ENCODE data around the gene RNF166.

RNF166 gene

DNA sequence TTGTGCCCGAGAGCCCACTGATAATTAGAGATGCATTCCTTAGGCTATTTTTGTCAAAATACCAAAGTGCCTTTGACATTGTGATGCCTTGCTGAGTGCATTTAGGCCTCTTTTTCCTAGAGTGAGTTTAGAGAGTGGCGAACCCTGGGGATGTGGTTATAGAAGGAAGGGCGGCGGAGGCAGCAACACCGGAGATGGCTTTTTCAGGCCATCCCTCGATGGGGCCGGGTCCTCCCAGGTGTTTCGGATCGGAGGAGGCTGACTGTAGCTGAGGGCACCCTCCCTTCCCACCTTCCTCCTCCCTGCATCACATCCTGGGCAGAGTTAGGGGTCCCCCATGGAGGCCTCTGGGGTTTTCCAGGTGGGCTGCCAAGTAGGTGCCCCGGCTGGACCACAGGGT is 13.3 kb downstream of the RNF166 start:
- no peak for DNase-seq (ENCODE audit: low read depth)

DNA sequence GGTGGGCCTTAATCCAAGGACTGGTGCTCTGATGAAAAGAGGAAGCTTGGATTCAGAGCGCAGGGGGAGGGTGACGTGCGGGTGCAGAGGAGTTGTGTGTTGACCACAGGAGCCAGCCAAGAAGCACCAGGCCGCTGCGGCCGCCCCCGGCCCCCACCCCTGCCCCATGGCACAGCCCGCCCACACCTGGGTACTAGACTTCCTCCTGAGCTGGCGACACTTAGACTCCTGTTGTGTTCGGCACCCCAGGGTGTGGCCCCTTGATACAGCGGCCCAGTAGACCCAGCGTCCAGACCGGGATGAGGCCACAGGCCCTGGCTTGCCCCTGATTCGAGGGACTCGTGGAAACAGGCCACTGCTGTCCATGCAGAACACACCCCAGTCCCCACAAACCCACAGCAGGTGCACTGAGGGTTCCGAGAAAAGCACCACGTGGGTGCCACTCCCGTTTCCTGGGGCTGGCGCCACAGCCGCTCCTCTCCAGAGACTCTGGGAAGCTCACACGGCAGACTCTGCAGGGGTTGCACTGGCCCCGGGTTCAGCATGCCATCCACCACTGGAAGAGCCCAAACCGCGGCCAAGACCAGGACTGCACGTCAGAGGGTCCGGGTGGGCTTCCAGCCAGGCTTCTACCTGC is 14.2 kb downstream of the RNF166 start:
- no peak for DNase-seq (ENCODE audit: low read depth)

DNA sequence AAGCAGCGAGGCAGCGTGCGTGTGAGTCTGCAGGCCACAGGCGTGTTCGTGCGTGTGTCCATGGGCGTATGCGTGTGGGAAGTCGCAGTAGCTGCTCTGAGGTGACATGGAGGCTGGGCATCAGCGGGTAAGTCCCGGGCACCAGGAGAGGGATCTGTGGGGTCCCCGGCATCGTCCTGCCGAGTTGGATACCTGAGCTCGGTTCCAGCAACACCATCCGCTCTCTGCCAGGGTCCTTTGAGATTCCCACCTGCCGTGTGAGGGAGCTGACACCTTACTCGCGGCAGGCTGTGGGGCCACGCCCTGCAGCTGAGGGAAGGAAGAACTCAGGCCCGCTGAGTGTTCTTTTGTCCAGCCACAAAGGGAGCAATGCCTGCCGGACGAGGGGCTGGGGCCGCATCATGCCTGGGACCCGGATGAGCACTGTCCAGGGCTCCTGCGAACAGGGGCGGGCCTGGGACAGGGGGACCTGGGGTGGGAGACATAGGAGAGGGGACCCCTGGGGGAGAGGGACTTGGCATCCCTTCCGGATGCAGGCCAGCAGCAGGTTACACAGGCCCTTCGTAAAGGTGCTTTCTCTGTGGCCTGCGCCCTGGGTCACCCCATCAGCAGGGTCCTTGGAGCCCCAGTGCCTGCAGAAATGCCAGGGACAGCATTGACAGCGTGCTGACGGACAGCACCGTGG is 14.9 kb downstream of the RNF166 start:
- no peak for DNase-seq (ENCODE audit: low read depth)

DNA sequence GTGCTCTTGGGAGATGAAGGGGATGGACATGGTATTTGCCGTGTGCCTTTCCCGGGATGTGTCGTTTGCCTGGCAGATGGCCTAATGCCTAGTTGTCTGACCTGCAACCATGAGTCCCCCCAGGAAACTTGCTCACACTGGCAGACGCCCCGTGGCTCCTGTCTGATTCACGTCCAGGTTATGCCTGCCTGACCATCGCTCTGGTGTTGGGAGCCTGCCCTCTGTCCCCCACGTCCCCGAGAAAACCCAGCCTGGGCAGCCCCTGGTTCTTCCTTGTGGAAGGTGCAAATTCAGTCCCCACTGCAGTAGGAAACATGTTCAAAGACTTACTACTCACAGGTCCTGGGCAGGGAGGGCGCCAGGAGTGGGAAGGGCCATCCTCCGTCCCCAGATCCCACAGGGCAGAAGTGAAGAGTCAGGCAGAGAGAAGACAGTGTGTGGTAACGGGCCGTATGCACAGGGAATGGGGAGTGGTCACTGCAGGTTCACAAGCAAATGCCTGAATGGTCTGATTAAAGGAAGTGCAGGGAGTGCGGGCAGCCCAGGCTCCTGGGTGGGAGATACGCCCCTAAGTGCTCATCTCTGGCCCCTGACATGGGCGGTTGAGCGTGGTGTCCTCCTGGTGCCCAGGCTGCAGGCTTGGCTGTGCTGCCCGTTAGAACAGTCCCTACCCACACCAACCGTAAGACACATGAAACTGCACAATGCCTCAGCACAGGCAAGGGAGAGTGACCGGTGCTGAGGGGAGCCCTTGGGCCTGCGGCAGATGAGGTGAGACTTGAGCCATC is 15.7 kb downstream of the RNF166 start:
- no peak for DNase-seq (ENCODE audit: low read depth)

DNA sequence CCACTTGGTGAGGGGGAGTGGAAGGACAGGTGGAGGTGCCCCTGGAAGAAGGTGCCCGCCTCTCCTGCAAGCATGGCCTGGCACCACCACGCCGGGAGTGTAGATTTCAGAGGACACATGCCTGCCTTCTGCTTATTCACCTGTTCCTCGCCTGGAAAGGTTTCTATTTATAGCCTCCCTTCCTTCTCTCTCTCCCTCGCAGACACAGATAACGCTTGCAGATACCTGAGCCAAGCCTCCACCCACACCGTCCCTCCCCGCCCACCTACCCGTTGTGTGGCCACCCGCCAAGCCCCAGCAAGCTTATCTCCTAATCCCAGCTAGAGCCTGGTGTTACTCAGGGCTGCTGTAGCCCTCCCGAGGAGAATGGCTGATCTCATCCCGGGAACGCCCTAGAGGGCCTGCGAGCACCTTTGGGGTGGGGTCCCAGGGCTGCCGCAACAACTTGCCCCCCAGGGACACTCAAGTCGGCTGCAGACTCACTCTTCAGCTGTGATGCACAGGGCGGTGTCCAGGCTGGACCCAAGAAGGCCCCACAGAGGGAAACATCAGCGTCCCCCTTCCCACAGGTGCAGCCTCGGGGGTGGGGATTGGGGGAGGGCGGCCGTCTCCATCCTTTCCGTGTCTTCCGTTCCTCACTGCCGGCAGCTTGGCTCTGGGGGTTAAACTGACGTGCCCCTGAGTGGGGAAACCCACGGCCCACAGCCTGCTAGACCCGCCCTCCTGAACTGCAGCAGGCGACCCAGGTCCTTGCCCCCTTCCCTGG is 18.0 kb downstream of the RNF166 start:
- DNase-seq (ENCODE audit: low read depth): no peak

DNA sequence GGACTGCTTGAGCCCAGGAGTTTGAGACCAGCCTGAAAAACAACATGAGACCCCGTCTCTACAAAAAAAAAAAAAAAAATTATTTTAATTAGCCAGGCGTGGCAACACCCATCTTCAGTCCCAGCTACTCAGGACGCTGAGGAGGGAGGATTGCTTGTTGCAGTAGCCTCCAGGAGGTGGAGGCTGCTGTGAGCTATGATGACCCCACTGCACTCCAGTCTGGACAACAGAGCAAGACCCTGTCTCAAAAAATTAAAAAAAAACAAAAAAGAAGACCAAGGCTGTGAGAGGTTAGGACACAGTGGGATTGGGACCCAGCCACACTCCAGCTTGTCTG is 18.6 kb downstream of the RNF166 start:
- no peak for DNase-seq (ENCODE audit: low read depth)

DNA sequence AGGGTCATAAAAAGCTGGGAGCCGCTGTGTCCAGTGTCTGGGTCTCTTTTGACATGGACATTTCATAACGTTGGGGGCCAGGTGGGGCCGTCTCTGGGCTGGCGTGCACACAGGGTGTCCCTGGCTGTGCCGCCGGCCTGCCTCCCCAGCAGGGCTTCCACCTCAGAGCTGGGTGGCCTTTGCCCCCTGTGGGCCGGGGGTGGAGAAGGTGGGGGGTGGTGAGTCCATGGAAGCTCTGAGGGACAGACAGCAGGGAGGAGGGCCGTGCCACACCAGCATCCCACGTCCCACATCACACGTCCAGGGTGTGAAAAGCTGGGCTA is 19.0 kb downstream of the RNF166 start:
- no peak for DNase-seq (ENCODE audit: low read depth)

DNA sequence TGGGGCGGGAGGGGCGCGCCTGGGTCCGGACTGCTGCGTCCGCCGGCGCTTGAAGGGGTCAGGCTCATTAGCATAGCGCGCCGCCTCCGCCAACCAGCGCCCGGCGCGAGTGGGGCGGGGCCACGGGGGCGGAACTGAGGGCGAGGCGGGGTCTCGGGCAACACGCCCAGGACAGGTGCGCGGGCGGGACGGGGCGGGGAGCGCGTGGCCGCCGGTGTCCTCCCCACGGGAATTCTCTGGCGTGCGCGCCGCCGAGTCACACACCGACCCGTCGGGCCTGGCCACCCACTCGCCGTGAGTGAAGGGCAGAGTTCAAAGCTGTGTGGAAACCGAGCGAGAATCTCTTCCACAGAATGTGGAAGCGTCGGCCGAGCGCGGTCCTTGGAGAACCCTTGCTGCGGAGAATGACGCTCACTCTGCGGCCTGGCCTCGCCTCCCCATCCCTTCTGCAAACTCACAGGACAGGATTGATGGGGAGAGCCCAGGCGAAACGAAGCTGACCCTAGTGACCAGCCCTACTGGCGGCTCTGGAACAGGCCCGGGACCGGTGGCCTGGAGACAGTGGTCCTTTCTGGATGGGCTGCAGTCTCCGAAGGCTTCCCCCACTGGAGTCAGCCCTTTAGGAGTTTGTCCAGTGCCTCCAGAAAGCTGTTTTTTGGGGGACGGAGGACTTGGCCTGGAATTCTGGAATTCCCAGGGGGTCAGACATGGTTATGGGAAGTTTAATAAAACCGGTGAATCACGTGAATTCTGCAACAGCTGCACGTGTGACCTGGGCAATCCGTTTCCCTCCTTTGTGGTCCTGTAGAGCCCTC is 19.6 kb downstream of the RNF166 start, which contains the start of gene SNAI3:
SNAI3 (minus strand) TSS at position 69 of the 815 bp plus-strand sequence. CDS start 101 bp downstream, outside the sequence.
- peak; percentile 81 for DNase-seq (ENCODE audit: low read depth)

DNA sequence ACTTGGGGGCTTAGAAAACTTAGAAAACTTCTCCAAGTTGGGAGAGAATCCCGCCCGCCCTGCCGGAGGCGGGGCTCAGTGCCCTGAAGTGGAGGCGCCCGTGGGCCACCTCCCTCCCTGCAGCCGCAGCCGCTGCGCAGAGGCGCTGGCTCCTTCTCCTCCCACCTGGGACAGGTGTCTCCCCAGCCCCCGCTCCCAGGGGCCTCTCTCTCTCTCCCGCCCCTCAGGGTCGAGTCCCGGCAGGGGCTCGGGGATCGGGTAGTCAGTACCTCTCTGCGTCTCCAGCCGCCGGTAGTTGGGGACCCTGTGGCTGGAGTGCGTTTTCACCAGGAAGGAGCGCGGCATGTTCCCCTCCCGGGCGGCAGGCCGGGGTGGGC is 20.2 kb downstream of the RNF166 start:
- DNase-seq (ENCODE audit: low read depth): no peak

DNA sequence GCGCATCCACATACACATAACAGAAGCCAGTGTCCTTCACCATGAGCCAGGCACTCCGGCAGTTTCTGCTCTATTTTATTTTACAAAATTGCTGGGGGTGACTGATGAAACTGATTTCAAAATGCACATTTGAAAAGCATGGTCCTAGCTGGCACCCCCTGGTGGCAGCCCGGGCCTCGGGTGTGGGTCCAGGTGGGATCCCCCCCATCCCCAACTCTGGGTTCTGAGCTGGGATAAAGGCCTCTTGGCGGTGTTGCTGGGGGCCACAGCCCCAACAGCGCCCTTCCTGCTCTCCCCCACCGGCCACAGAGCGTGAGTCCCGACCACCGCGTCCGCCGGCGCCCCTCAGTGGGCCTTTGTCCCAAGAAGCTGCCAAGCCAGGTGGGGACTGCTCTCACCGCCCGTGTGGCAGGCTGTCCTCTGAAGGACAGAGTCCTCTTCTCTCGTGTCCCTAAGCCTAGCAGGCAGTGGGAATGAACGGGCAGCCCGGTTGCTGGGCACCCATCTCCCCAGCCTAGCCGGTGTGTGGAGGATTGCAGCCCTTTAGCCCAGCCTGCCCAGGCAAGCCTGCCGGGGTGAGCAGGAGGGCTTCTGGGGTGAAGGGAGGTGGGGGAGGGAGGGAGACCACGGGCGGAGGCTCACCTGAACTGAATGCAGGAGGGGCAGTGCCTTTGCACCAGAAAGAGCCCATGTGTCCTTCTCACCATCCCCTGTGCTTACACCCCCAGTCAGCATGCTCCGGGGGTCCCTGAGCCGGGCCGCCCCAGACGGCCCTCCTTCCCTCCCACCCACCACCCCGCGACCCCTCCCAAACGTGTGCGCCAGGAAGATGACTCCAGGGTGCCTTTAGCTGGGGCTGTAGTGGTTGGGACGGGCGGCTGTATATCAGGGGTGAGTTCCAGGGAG is 20.8 kb downstream of the RNF166 start:
- DNase-seq (ENCODE audit: low read depth): no peak

DNA sequence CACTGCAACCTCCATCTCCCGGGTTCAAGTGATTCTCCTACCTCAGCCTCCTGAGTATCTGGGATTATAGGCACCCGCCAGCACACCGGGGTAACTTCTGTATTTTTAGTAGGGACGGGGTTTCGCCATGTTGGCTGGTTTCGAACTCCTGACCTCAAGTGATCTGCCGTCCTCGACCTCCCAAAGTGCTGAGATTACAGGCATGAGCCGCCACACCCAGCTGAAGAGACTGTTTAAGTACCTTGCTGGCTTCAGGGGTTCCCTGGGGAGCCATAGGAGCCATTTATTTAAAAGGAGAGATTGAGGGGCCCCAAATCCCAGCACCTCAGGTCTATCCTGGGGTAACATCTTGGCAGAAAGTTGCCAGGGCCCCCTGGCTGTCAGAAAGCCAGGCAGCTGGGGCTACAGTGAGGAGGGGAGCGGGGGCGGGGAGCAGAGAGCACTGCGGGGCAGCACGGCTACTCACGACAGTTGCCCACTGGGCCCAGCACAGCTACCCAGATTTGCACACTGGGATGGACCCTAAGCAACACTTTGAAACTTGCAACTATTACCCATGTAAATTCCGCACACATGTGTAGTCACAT is 21.5 kb downstream of the RNF166 start:
- no peak for DNase-seq (ENCODE audit: low read depth)

DNA sequence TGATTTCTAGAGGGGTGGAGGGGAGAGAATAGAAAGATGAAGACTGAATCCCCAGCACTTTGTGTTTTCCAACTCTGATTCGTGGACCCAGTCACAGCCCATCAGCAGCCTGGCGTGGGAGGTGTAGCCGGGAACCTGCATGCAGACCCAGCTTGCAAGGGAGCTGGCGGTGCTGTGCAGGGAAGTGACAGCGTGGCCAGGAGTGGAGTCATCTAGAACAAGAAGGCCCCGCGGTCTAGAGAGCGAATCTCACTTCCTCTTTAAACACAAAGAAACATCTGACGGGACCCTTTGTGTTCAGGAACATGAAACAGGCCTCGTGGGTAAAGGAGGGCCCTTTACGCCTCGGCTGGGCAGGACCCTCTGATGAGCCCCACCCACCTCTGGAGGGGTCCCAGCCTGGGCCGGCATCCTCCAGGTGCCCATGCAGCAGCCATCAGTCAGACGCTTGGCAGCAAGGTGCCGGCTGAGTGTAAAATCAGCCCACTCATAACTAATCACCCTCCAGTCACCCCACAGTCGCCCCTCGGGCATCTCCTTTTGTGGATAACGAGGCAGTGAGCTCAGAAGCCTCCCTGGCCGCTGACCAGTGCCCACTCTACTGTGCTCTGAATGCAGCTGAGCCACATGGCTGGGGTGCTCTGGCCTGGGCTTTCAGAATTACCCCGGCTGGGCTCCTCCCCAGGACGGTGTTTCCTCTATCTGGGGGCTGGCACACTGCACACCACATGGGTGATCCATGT is 24.3 kb downstream of the RNF166 start:
- peak; percentile 56 for DNase-seq (ENCODE audit: low read depth)

DNA sequence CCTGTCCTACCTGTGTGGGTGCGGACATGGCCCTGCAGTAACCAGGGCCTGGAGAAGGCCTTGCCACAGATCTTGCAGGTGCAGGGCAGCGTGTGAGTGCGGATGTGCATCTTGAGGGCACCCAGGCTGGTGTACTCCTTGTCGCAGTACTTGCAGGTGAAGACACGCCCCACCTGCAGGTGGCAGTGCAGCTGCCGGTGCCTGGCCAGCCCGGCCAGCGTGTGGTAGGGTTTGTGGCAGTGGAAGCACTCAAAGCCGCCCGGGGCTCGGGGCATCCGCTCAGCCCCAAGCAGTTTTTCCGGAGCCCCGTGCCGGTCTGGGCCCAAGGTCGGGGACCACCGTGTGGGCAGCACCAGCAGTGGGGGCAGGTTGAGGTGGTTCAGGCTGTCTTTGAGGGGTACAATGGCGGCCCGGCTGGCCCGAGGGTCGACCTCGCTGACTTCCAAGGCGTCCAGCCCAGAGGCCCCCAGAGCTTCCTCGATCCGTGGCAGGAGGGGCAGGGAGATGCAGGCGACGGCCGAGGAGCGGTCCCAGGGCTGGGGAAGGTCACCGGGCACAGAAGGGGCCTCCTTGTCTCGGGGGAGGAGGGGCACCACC is 25.0 kb downstream of the RNF166 start:
- no peak for DNase-seq (ENCODE audit: low read depth)

DNA sequence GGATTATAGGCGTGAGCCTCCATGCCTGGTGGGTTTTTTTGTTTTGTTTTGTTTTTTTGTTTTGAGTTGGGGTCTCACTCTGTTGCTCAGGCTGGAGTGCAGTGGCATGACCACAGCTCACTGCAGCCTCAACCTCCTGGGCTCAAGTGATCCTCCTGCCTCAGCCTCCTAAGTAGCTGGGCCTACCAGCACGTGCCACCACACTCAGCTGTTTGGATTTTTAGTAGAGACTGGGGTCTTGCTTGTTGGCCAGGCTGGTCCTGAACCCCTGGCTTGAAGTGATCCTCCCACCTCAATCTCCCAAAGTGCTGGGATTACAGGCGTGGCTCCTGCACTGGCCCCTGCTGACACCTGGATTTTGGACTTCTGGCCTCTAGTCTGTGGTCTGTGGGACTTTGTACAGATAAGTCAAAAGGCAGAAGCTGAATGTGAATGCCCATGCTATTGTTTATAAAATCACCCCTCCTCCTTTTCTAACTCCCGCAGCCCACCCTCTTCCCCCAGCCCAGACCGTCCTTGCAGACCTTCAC is 25.6 kb downstream of the RNF166 start:
- DNase-seq (ENCODE audit: low read depth): no peak

DNA sequence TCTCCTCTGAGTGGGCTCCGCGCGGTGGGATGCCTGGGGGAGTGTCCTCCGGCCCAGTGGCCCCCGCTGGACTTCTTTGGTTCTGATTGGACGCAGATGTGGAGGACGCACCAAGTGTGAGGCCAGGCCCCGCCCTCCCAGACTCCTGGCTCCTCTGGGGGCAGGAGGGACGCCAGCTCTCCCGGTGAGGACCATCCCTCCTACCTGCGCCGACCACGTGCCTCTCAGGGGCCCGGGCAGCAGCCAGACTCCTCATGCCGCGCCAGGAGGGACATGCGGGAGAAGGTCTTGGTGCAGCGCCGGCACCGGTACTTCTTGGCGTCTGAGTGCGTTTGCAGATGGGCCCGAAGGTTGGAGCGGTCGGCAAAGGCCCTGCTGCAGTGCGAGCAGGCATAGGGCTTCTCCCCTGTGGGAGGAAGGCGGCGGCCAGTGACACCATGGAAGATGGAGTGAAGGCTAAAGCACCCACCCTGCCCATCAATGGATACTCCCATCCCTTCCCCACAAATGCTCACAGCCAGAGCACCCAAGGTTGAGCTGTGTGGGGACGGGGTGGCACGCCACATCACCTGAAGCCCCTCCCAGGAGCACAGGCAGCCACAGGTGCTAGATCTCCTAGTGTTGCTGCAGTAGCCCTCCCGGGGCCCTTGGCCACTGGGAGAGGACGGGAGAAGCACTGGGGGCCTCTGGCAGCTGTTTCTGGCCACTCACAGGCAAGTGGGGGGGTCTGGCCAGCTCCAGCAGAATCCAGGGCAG is 27.8 kb downstream of the RNF166 start:
- DNase-seq (ENCODE audit: low read depth): no peak

DNA sequence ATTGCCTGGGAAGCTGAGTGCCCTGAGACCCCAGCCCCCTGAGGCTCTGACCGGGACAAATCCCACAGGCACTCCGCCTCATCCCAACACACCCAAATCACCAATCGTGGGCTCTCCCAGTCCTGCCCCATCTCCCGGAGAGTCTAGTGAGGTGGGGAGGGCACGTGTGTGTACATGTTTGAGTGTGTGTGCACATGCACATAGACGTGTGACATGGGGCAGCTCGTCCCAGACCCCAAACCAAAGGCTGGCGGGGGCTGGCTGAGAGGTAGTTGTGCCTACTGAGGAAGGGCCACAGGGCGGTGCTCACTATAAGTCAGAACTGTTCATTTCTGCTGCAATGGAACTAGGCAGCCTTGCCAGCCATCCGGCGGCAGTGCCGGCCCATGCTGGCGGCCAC is 28.5 kb downstream of the RNF166 start:
- DNase-seq (ENCODE audit: low read depth): no peak

DNA sequence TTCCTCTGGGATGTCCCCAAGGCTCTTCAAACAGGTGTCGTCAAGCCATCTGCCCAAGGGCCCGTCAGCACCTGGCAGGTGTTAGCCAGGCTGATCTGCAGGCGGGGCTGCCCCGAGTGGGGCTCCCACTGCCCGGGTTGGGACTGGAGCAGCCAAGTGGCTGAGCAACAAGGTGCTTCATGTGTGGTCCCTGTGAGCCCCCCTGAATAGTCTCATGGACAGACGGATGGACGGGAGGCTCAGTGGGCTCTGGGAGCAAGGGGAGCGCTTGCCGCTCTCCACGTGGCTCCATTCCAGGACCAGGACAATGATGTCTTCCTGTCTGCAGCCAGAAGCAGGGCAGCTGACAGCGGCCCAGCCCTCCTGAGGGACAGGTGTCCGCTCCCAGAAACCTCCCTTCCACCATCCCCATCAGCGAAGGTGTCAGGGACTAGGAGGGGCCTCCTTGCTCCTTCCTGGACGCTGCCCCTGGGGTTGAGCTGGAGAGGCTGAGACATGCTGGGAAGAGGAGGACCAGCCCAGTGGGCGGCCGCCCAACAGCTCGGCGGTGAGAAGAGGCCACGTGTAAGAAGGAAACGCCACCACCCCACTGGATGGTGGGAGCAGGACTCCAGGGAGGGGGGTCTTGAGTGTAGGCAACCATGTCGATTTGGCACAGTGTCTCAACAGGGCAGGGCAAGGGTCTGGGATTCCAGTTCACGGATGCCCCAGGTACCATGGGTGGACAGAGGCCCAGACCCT is 29.5 kb downstream of the RNF166 start:
- DNase-seq (ENCODE audit: low read depth): no peak
